ENCODE measurements around the gene MREG.

The MREG gene

GRCh38 chr2:215951558-215951957 lies 61.8 kb downstream of the MREG start (continued):
- TF ChIP-seq ZNF211 (tag by site-specific recombination; IDR thresholded peaks at IDR 0.05; ENCODE audit: low read depth) (no peak), ZNF624 (tag by site-specific recombination; IDR thresholded peaks at IDR 0.05) (no peak), ZNF169 (tag by site-specific recombination; IDR thresholded peaks at IDR 0.05) (no peak), GLIS1 (tag by site-specific recombination; IDR thresholded peaks at IDR 0.05) (no peak), ZNF350 (tag by site-specific recombination; IDR thresholded peaks at IDR 0.05) (no peak)

GRCh38 chr2:215949991-215950404 lies 63.4 kb downstream of the MREG start:
- POLR2A ChIA-PET, result no interaction called here
- no peaks in the 10 kb centered on the region for H3K9me3 ChIP-seq (ENCODE audit: control insufficient read depth, insufficient read depth, low read depth, low read length)
- CTCF ChIA-PET, result interaction anchor here (0.5 to 2.9 kb wide), 16 partner anchors 9 to 1577 kb away, joined by 3 to 33 read pairs (median 4); no protein-coding TSS in a partner anchor
- peaks cover 0 to 18% of the 10 kb centered on the region in 2 experiments; a peak in 1 of 3 replicates for H3K36me3 ChIP-seq (ENCODE audit: control insufficient read depth in 2 of 2, insufficient read depth in 1 of 2, low read length in 2 of 2)
- no peaks in the 10 kb centered on the region for H3K4me1 ChIP-seq (ENCODE audit: control insufficient read depth, insufficient read depth, low read length)
- H3K27ac ChIP-seq (ENCODE audit: extremely low read depth, low read depth, low read length), result no peak overlapping the region
- no peak overlapping the region for H3K4me3 ChIP-seq (ENCODE audit: low read depth, low read length)
- TF ChIP-seq, protein P1, sequence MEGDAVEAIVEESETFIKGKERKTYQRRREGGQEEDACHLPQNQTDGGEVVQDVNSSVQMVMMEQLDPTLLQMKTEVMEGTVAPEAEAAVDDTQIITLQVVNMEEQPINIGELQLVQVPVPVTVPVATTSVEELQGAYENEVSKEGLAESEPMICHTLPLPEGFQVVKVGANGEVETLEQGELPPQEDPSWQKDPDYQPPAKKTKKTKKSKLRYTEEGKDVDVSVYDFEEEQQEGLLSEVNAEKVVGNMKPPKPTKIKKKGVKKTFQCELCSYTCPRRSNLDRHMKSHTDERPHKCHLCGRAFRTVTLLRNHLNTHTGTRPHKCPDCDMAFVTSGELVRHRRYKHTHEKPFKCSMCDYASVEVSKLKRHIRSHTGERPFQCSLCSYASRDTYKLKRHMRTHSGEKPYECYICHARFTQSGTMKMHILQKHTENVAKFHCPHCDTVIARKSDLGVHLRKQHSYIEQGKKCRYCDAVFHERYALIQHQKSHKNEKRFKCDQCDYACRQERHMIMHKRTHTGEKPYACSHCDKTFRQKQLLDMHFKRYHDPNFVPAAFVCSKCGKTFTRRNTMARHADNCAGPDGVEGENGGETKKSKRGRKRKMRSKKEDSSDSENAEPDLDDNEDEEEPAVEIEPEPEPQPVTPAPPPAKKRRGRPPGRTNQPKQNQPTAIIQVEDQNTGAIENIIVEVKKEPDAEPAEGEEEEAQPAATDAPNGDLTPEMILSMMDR (tag by site-specific recombination; IDR thresholded peaks at IDR 0.05), result 0 out of 2 replicates have a peak, but pooled peaks have one; percentile 19
- TF ChIP-seq, protein P2, sequence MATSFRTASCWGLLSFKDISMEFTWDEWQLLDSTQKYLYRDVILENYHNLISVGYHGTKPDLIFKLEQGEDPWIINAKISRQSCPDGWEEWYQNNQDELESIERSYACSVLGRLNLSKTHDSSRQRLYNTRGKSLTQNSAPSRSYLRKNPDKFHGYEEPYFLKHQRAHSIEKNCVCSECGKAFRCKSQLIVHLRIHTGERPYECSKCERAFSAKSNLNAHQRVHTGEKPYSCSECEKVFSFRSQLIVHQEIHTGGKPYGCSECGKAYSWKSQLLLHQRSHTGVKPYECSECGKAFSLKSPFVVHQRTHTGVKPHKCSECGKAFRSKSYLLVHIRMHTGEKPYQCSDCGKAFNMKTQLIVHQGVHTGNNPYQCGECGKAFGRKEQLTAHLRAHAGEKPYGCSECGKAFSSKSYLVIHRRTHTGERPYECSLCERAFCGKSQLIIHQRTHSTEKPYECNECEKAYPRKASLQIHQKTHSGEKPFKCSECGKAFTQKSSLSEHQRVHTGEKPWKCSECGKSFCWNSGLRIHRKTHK (tag by site-specific recombination; IDR thresholded peaks at IDR 0.05), result no peak
- peak; percentile 42 for TF ChIP-seq ZNF654 (tag by site-specific recombination; IDR thresholded peaks at IDR 0.05; ENCODE audit: low read depth)
- TF ChIP-seq, protein P3, sequence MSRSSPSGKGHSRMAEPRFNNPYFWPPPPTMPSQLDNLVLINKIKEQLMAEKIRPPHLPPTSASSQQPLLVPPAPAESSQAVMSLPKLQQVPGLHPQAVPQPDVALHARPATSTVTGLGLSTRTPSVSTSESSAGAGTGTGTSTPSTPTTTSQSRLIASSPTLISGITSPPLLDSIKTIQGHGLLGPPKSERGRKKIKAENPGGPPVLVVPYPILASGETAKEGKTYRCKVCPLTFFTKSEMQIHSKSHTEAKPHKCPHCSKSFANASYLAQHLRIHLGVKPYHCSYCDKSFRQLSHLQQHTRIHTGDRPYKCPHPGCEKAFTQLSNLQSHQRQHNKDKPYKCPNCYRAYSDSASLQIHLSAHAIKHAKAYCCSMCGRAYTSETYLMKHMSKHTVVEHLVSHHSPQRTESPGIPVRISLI (tag by site-specific recombination; IDR thresholded peaks at IDR 0.05), result peak; percentile 44; the same call in 1 of the 2 replicates

DNA sequence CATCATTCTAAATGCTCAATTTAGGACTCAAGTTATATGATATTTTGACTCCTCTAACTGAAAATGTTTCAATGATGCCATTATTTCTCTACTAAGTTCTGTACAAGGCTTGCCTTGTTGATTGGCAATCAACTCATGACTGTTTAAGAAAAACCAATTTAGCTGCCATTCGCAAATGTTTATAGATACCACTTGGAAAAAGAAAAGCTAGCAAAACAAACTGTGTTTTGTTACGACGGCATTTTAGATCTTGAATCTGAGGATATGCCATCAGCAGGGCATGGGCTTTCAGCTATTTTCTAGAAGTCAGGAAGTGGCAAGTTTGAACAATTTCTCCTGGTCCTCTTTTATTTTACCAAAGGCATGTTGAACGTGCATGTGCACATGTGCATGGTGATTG lies 65.3 kb downstream of the MREG start:
- ChIA-PET CTCF (interaction anchor here (0.6 to 2.2 kb wide), 5 partner anchors 14 to 76 kb away, joined by 3 to 13 read pairs (median 4); no protein-coding TSS in a partner anchor), POLR2A (no interaction called here)
- no peak overlapping the region for H3K27ac ChIP-seq (ENCODE audit: extremely low read depth, low read depth, low read length)
- no peak overlapping the region for H3K4me3 ChIP-seq (ENCODE audit: low read depth, low read length)
- H3K4me1 ChIP-seq (ENCODE audit: control insufficient read depth, insufficient read depth, low read length), result no peaks in the 10 kb centered on the region
- H3K9me3 ChIP-seq (ENCODE audit: control insufficient read depth, insufficient read depth, low read depth, low read length), result no peaks in the 10 kb centered on the region
- H3K36me3 ChIP-seq (ENCODE audit: control insufficient read depth in 2 of 2, insufficient read depth in 1 of 2, low read length in 2 of 2), result peaks cover 0 to 27% of the 10 kb centered on the region in 2 experiments; a peak in 1 of 3 replicates
- TF ChIP-seq ZNF221 (tag by site-specific recombination; IDR thresholded peaks at IDR 0.05; ENCODE audit: borderline replicate concordance), result no peak
- no peak for TF ChIP-seq SP3 (tag by site-specific recombination; IDR thresholded peaks at IDR 0.05)
- no peak for TF ChIP-seq REPIN1 (tag by site-specific recombination; IDR thresholded peaks at IDR 0.05; ENCODE audit: low read depth)
- no peak for TF ChIP-seq FEZF1 (tag by site-specific recombination; IDR thresholded peaks at IDR 0.05)
- TF ChIP-seq ZNF707 (tag by site-specific recombination; IDR thresholded peaks at IDR 0.05), result no peak
- no peak for TF ChIP-seq ZNF426 (tag by site-specific recombination; IDR thresholded peaks at IDR 0.05)
- TF ChIP-seq, protein P4, sequence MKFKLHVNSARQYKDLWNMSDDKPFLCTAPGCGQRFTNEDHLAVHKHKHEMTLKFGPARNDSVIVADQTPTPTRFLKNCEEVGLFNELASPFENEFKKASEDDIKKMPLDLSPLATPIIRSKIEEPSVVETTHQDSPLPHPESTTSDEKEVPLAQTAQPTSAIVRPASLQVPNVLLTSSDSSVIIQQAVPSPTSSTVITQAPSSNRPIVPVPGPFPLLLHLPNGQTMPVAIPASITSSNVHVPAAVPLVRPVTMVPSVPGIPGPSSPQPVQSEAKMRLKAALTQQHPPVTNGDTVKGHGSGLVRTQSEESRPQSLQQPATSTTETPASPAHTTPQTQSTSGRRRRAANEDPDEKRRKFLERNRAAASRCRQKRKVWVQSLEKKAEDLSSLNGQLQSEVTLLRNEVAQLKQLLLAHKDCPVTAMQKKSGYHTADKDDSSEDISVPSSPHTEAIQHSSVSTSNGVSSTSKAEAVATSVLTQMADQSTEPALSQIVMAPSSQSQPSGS (tag by site-specific recombination; IDR thresholded peaks at IDR 0.05; ENCODE audit: low read depth), result no peak
- TF ChIP-seq GLIS1 (tag by site-specific recombination; IDR thresholded peaks at IDR 0.05), result no peak
- no peak for TF ChIP-seq ZBTB20 (tag by site-specific recombination; IDR thresholded peaks at IDR 0.05)
- TF ChIP-seq ZNF76 (tag by site-specific recombination; IDR thresholded peaks at IDR 0.05; ENCODE audit: borderline replicate concordance, low read depth), result no peak
- TF ChIP-seq ZNF530 (tag by site-specific recombination; IDR thresholded peaks at IDR 0.05; ENCODE audit: low read depth), result no peak
- no peak for TF ChIP-seq ZSCAN16 (tag by site-specific recombination; IDR thresholded peaks at IDR 0.05)
- no peak for TF ChIP-seq ZNF280C (tag by site-specific recombination; IDR thresholded peaks at IDR 0.05)
- TF ChIP-seq, protein P5, sequence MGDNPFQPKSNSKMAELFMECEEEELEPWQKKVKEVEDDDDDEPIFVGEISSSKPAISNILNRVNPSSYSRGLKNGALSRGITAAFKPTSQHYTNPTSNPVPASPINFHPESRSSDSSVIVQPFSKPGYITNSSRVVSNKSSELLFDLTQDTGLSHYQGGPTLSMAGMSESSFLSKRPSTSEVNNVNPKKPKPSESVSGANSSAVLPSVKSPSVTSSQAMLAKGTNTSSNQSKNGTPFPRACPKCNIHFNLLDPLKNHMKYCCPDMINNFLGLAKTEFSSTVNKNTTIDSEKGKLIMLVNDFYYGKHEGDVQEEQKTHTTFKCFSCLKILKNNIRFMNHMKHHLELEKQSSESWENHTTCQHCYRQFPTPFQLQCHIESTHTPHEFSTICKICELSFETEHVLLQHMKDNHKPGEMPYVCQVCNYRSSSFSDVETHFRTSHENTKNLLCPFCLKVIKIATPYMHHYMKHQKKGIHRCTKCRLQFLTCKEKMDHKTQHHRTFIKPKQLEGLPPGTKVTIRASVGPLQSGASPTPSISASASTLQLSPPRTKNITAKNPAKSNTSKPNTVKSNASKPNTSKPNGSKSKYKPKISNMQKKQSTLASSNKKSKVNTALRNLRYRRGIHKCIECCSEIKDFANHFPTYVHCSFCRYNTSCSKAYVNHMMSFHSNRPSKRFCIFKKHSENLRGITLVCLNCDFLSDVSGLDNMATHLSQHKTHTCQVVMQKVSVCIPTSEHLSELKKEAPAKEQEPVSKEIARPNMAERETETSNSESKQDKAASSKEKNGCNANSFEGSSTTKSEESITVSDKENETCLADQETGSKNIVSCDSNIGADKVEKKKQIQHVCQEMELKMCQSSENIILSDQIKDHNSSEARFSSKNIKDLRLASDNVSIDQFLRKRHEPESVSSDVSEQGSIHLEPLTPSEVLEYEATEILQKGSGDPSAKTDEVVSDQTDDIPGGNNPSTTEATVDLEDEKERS (tag by site-specific recombination; IDR thresholded peaks at IDR 0.05), result no peak

All from HEK293 (cell line).